ENCODE data around the gene TMEM200A.

GRCh38 chr6:130381012-130381411 is 15.2 kb downstream of the TMEM200A start:
- TF ChIP-seq CTCF (IDR thresholded peaks at IDR 0.05) (no peak), POLR2A (IDR thresholded peaks at IDR 0.05) (no peak)

Measured in testis (tissue), 2 donors.